Measurements from ENCODE around the gene BRI3. TPM values are rescaled to one million over a fixed set of nuclear protein-coding genes. Genes with fewer than 3 reads are reported as not detected.

BRI3 gene
- total RNA-seq, 1 experiment from 2014 or later: 102 TPM

GRCh38 chr7:98296833-98297232 lies 15.3 kb downstream of the BRI3 start (continued):
- no peak for TF ChIP-seq REST (IDR thresholded peaks at IDR 0.05; ENCODE audit: low read depth)
- no peak for TF ChIP-seq FOSL1 (IDR thresholded peaks at IDR 0.05; ENCODE audit: low read depth)
- no peak for TF ChIP-seq POLR2AphosphoS5 (IDR thresholded peaks at IDR 0.05; ENCODE audit: low read depth, low read length)
- TF ChIP-seq MAX (IDR thresholded peaks at IDR 0.05): no peak
- no peak for TF ChIP-seq TCF7L2 (IDR thresholded peaks at IDR 0.05; ENCODE audit: borderline replicate concordance, extremely low read depth, insufficient read depth, insufficient read length)

GRCh38 chr7:98297626-98298286 lies 16.3 kb downstream of the BRI3 start:
- DNase-seq (ENCODE audit: low read depth, low spot score) (no peak), ATAC-seq (no peak)
- H2AFZ ChIP-seq (ENCODE audit: low read depth, low read length, poor library complexity, severe bottlenecking): no peak overlapping the region
- no peak overlapping the region for H3K4me2 ChIP-seq (ENCODE audit: low read length)
- H3K27me3 ChIP-seq (ENCODE audit: insufficient read depth, low read length): no peaks in the 10 kb centered on the region
- peaks cover 8 to 17% of the 10 kb centered on the region in 2 experiments; a peak in 3 of 4 replicates for H3K36me3 ChIP-seq (ENCODE audit: control insufficient read depth in 1 of 2, insufficient read depth in 2 of 2, low read length in 2 of 2)
- TF ChIP-seq MAX (IDR thresholded peaks at IDR 0.05): no peak
- no peak for TF ChIP-seq POLR2AphosphoS5 (IDR thresholded peaks at IDR 0.05; ENCODE audit: low read depth, low read length)
- no peak for TF ChIP-seq SIN3A (IDR thresholded peaks at IDR 0.05; ENCODE audit: low read depth)
- TF ChIP-seq SRF (IDR thresholded peaks at IDR 0.05; ENCODE audit: low read depth): no peak
- TF ChIP-seq TCF7L2 (IDR thresholded peaks at IDR 0.05; ENCODE audit: borderline replicate concordance, extremely low read depth, insufficient read depth, insufficient read length): no peak
- no peak for TF ChIP-seq EZH2phosphoT487 (IDR thresholded peaks at IDR 0.05; ENCODE audit: borderline replicate concordance)
- no peak for TF ChIP-seq YY1 (IDR thresholded peaks at IDR 0.05; ENCODE audit: extremely low read depth, insufficient replicate concordance, low read depth, low read length)
- no peak for TF ChIP-seq CBX3 (IDR thresholded peaks at IDR 0.05; ENCODE audit: low read depth)
- TF ChIP-seq POLR2A (IDR thresholded peaks at IDR 0.05; ENCODE audit: borderline replicate concordance, extremely low read depth, insufficient read depth, insufficient read length): no peak
- no peak for TF ChIP-seq RAD21 (IDR thresholded peaks at IDR 0.05; ENCODE audit: low read depth)
- no peaks in the 10 kb centered on the region for H3K9me2 ChIP-seq (ENCODE audit: insufficient read depth)
- no peak overlapping the region for H3K4me3 ChIP-seq (replicated peaks in 1 of 2; ENCODE audit: low read depth in 1 of 2, low read length in 2 of 2)
- ChIA-PET RAD21 (ENCODE audit: low non-redundant PET in 1 of 2, low total read pairs in 2 of 2, uncharacterized antibody in 2 of 2, unreplicated experiment in 2 of 2) (no interaction called here), POLR2A (no interaction called here), CTCF (interaction anchor here (0.6 to 1.2 kb wide), 2 partner anchors 103 to 136 kb away, joined by 5 read pairs; partner anchors contain the start of gene BAIAP2L1)
- no TSS peak for BruUV-seq (replicated peaks)
- intact Hi-C loops (cut with micrococcal nuclease): no loop called here
- H3K9ac ChIP-seq (ENCODE audit: low read length): no peak overlapping the region
- no peaks in the 10 kb centered on the region for H4K20me1 ChIP-seq (ENCODE audit: insufficient read depth)
- peaks cover 22% of the 10 kb centered on the region; the same call in 1 of the 2 replicates for H3K79me2 ChIP-seq (ENCODE audit: insufficient read depth, low read length)
- peaks cover 0 to 12% of the 10 kb centered on the region in 2 experiments; a peak in 2 of 4 replicates for H3K4me1 ChIP-seq (ENCODE audit: control insufficient read depth in 1 of 2, insufficient read depth in 2 of 2, low read length in 2 of 2)
- H3K27ac ChIP-seq (ENCODE audit: low read depth, low read length): no peak overlapping the region
- no peaks in the 10 kb centered on the region for H3K9me3 ChIP-seq (ENCODE audit: control insufficient read depth in 1 of 2, insufficient read depth in 1 of 2, low read depth in 1 of 2, low read length in 2 of 2)

Measured in HCT116 (cell line).